Peyer's patch (tissue), 4 donors: ENCODE measurements around the gene EYS.

ENCODE experiments used
- CTCF ChIP-seq, 6 experiments: fragments of 450-650 bp in 4 of 6; fragments of 200-600 bp in 2 of 6; sonication (generic) in 1 of 6; IDR thresholded peaks; one replicate each; pipeline ENCODE4 v1.5.1; 2017 to 2019; ENCODE audit warnings: antibody characterized with exemption in 6 of 6, mild to moderate bottlenecking in 3 of 6, moderate library complexity in 1 of 6
- POLR2A ChIP-seq, 2 donors: fragments of 450-650 bp; IDR thresholded peaks; one replicate each; pipeline ENCODE4 v1.5.1; 2017; ENCODE audit warnings: antibody characterized with exemption in 2 of 2, mild to moderate bottlenecking in 2 of 2, moderate library complexity in 2 of 2

GRCh38 chr6:63764318-63764916 is 1942.6 kb downstream of the EYS start:
- TF ChIP-seq CTCF (IDR thresholded peaks at IDR 0.05), result peak; percentile 41 to 79 (median 60)
- TF ChIP-seq POLR2A (IDR thresholded peaks at IDR 0.05), result no peak
